ENCODE results near the gene PKNOX2.

Gene PKNOX2

GRCh38 chr11:125379565-125379964 lies 215.0 kb downstream of the PKNOX2 start:
- ChIA-PET CTCF (interaction anchor here (1.0 to 2.7 kb wide), 3 partner anchors 10 to 24 kb away, joined by 3 to 13 read pairs (median 4); no protein-coding TSS in a partner anchor), POLR2A (no interaction called here)
- DNase-seq (ENCODE audit: low read depth, low spot score) = no peak
- TF ChIP-seq CTCF (IDR thresholded peaks at IDR 0.05; ENCODE audit: insufficient read depth, low read length, missing control alignments) = no peak
- no peak overlapping the region for H3K4me3 ChIP-seq (ENCODE audit: low read depth, low read length)

- H3K4me3 ChIP-seq (ENCODE audit: low read depth, low read length) = no peak overlapping the region
- CTCF ChIA-PET = interaction anchor here (1.0 to 2.7 kb wide), 3 partner anchors 10 to 24 kb away, joined by 3 to 13 read pairs (median 4); no protein-coding TSS in a partner anchor
- no peak for TF ChIP-seq CTCF (IDR thresholded peaks at IDR 0.05; ENCODE audit: insufficient read depth, low read length, missing control alignments)
- POLR2A ChIA-PET = no interaction called here
- no peak for DNase-seq (ENCODE audit: low read depth, low spot score)
These were observed 215.4 kb downstream of the PKNOX2 start for GRCh38 chr11:125379981-125380380.

- POLR2A ChIA-PET = no interaction called here
These were observed 216.3 kb downstream of the PKNOX2 start for GRCh38 chr11:125380756-125381445.

GRCh38 chr11:125381499-125382044 lies 217.0 kb downstream of the PKNOX2 start:
- H3K4me3 ChIP-seq (ENCODE audit: low read depth, low read length) = no peak overlapping the region
- no peak for DNase-seq (ENCODE audit: low read depth, low spot score)
- no peak for TF ChIP-seq CTCF (IDR thresholded peaks at IDR 0.05; ENCODE audit: insufficient read depth, low read length, missing control alignments)
- POLR2A ChIA-PET = interaction anchor here (0.9 kb wide), 1 partner anchor 10 kb away, joined by 3 read pairs; no protein-coding TSS in a partner anchor
- CTCF ChIA-PET = interaction anchor here (1.0 to 2.7 kb wide), 5 partner anchors 10 to 237 kb away, joined by 3 to 13 read pairs (median 5); no protein-coding TSS in a partner anchor

More at GRCh38 chr11:125380756-125381445, 216.3 kb downstream of the PKNOX2 start:
- TF ChIP-seq CTCF (IDR thresholded peaks at IDR 0.05; ENCODE audit: insufficient read depth, low read length, missing control alignments) = no peak
- H3K4me3 ChIP-seq (ENCODE audit: low read depth, low read length) = no peak overlapping the region
- DNase-seq (ENCODE audit: low read depth, low spot score) = no peak
- CTCF ChIA-PET = interaction anchor here (0.6 to 2.7 kb wide), 3 partner anchors 9 to 139 kb away, joined by 3 to 13 read pairs (median 7); no protein-coding TSS in a partner anchor

GRCh38 chr11:125382314-125382791 lies 217.8 kb downstream of the PKNOX2 start:
- CTCF ChIA-PET = interaction anchor here (0.9 to 1.4 kb wide), 7 partner anchors 17 to 258 kb away, joined by 3 to 6 read pairs (median 4); no protein-coding TSS in a partner anchor
- TF ChIP-seq CTCF (IDR thresholded peaks at IDR 0.05; ENCODE audit: insufficient read depth, low read length, missing control alignments) = no peak
- POLR2A ChIA-PET = interaction anchor here (0.9 kb wide), 1 partner anchor 9 kb away, joined by 3 read pairs; no protein-coding TSS in a partner anchor
- H3K4me3 ChIP-seq (ENCODE audit: low read depth, low read length) = no peak overlapping the region
- no peak for DNase-seq (ENCODE audit: low read depth, low spot score)

- DNase-seq (ENCODE audit: low read depth, low spot score) = no peak
These were observed 218.3 kb downstream of the PKNOX2 start for GRCh38 chr11:125382822-125383221.

More at GRCh38 chr11:125382822-125383221, 218.3 kb downstream of the PKNOX2 start:
- H3K4me3 ChIP-seq (ENCODE audit: low read depth, low read length) = no peak overlapping the region
- TF ChIP-seq CTCF (IDR thresholded peaks at IDR 0.05; ENCODE audit: insufficient read depth, low read length, missing control alignments) = no peak
- POLR2A ChIA-PET = no interaction called here
- CTCF ChIA-PET = interaction anchor here (0.9 to 1.4 kb wide), 7 partner anchors 18 to 258 kb away, joined by 3 to 6 read pairs (median 4); no protein-coding TSS in a partner anchor
